Right hindlimb (tissue), 1 donor: ENCODE measurements around the gene GAK.
"Not testable (repeated sequence)": the region's sequence is repeated elsewhere in the genome, so short reads cannot be mapped to it uniquely, and the experiment has no call there.

ENCODE experiments used
- DNase-seq: peaks from one replicate; pipeline ENCODE4 v3.0.0-alpha.2; 2018

The GAK gene

DNA sequence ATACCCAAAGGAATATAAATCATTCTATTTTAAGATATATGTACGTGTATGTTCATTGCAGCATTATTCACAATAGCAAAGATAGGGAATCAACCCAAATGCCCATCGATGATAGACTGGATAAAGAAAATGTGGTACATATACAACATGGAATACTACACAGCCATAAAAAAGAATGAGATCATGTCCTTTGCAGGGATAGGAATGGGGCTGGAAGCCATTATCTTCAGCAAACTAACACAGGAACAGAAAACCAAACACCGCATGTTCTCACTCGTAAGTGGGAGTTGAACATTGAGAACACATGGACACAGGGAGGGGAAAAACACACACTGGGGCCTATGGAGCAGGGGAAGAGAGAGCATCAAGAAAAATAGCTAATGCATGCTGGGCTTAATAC lies 125.1 kb downstream of the GAK start:
- not testable (repeated sequence) for DNase-seq

DNA sequence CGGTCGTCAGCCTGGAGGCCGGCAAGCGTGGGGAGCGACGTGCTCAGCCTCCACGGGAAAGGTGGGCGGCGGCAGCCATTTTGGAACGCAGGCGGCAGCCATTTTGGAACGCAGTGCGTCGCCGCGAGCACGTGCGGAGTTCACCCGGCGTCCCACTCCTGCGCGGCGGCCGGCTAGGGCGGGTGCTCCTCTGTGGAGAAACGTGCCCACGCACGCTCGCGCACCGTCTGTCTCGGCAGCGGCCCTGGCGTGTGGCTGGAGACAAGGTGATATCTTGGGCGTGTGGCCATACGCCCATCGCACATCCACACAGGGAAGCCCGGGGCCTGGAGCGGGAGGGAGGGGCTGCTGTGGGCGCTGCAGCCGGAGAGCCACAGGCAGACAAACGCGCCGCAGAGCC lies 127.3 kb downstream of the GAK start:
- no peak for DNase-seq

GRCh38 chr4:803884-804283 lies 128.2 kb downstream of the GAK start:
- DNase-seq, result no peak

DNA sequence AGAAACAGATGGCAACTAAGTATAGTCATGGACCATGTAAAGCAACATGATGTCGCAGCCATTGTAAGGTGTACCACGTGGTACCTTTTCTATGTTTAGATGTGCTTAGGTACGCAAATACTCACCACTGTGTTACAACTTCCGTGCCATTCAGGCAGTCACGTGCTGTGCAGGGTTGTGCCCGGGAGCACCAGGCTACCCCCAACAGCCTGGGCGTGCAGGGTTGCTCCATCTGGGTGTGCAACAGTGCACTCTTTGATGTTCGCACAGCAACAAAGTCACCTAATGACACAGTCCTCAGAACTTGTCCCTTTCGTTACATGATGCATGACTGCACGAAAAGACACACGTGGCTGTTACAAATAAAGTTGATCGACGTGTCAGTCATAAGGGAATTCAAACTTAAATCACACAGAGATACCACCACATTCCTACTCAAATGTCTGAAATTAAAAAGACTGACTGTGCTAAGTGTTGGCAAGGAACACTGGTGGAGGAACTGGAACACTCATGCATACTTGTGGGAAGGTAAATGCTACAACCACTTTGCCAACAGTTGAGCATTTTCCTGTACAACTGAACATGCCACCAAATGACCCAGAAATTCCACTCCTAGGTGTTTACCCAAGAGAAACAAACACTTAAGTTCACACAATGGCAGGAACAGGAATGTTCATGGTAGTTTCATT lies 130.5 kb downstream of the GAK start:
- no peak for DNase-seq
